IPS-NIHi7 (cell line): ENCODE results near the gene CLIC2.

Experiments used
- DNase-seq: peaks from one replicate; pipeline ENCODE4 v3.0.0; 2012; ENCODE audit warnings: mixed read lengths; ENCODE audit errors: extremely low spot score

CLIC2 gene

DNA sequence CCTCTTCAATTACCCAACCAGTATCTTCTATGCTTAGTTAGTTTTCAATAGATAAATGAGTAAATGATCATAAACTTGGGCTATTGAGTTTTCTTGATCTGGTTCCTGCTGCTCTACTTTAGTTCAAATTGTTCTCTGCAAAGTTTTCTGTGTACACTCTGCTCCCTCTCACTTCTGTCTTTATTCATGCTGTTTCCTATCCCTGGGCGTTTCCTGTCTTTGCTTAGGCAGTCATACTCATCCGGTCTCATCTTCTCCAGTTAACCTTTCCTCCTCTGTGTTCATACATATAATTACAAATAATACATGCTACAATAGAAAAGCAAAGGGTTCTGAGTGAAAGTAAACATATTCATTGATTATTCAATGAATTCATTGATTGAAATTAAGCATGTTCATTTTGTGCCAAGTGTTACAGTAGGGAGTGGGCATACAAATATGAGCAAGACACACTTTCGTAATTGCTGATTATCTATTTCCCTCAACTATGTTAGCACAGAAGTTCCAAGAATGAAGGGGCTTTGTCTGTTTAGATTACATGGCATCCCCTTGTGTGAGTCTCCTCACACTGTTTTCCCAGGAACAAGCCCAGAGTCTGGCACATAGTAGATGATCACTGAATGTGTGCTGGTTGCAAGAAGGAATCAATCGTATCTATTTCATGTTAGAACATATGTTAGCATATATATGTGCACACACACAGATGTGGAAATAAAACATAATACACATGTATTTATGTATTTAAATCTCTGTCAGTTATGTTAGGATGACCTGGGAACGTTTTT is 71.3 kb downstream of the CLIC2 start:
- no peak for DNase-seq

DNA sequence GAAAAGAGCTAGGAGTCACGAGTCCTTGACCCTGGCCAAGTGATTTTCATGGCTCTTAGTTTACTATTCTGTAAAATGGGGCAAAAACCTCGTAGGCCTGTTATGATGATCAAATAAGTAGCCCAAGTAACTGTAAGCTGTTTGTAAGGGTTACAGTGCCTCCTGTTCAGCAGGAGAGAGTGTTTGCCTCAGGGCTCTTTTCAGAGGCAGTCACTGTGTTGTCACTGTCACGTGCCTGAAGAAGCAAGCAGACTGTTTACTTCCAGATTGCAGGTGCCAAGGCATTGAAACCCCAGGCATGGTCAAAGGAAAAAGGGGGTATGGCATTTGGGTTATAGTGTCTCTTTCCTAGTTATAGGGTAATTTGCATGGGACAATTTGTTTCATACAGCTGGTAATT is 74.7 kb downstream of the CLIC2 start:
- no peak for DNase-seq

DNA sequence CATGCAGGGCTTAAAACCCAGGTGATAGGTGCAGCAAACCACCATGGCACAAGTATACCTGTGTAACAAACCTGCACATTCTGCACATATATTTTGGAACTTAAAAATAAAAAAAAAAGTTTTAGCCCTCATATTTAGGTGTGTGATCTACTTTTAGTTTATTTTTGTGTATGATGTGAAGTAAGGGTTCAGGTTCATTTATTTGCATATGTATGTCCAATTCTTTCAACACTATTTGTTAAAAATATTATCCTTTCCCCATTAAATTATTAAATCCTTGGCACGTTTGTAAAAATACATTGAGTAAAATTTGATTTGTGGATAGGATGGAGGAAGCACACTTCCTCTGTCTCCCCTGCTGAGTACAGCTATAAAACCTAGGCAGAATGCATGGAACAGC is 83.0 kb downstream of the CLIC2 start:
- no peak for DNase-seq

GRCh38 chrX:155247497-155247896 is 86.9 kb downstream of the CLIC2 start:
- DNase-seq: no peak

GRCh38 chrX:155246748-155247147 is 87.7 kb downstream of the CLIC2 start:
- no peak for DNase-seq

DNA sequence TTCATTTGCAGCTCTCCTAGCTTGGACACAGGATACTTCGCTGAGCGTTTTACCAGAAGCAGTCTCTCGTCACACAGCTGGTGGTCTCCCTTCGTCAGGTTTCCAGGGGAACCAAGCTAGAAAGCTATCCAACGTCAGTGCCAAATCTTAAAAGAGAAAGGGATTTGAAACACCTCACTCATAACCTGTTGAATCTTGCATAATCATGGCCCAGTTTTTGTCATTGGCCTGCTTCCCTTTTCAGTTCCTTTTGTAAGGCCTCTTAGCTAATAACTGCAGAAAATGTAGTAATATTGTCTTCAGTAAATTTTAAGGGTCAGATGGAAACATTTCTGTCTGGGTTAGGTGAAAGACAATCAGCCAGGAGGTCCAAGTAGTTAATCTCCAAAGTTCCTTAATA is 92.1 kb downstream of the CLIC2 start:
- no peak for DNase-seq

DNA sequence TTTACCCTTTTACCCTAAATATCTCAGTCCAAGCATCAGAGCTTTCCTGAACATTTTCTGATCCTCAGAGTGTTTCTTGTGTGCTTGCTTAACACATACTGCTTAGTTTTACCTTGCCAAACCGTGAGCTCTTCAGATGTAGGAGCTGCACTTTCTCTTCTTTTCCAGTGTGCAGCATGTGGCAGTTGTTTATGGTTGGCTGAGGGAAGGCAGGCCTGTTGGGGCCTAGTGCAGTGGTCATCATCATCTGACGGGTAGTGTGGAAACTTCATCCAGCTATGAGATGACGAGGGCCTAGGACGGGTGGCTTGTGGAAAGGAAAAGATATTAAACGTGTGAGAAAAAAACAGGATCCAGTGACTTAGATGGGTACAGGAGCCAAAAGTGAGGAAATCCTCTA is 96.7 kb downstream of the CLIC2 start:
- DNase-seq: no peak

GRCh38 chrX:155235891-155236290 is 98.5 kb downstream of the CLIC2 start:
- no peak for DNase-seq

- no peak for DNase-seq
Measured at GRCh38 chrX:155231163-155231562, 103.3 kb downstream of the CLIC2 start.
